SJSA1 (cell line): Measurements from ENCODE around the gene ZZZ3. TPM values are rescaled to one million over a fixed set of nuclear protein-coding genes. Genes with fewer than 3 reads are reported as not detected.
"Not testable (repeated sequence)": the region's sequence is repeated elsewhere in the genome, so short reads cannot be mapped to it uniquely, and the experiment has no call there.

ENCODE experiments used
- DNase-seq, 2 experiments: peaks; one replicate each; pipeline ENCODE4 v3.0.0-alpha.2; 2015 to 2020; ENCODE audit warnings: low spot score in 2 of 2, low read depth in 1 of 2
- H3K27ac ChIP-seq: fragments of 250-450 bp; sonication (Bioruptor Pico); 2 replicates; pipeline ENCODE4 v1.5.1; 2020; ENCODE audit warnings: mild to moderate bottlenecking, moderate library complexity
- H3K27me3 ChIP-seq: fragments of 250-450 bp; sonication (Bioruptor Pico); replicated peaks from 2 replicates; pipeline ENCODE4 v1.5.1; 2020; ENCODE audit warnings: mild to moderate bottlenecking, moderate library complexity
- H3K36me3 ChIP-seq: fragments of 250-450 bp; sonication (Bioruptor Pico); 2 replicates; pipeline ENCODE4 v1.5.1; 2020; ENCODE audit warnings: mild to moderate bottlenecking
- H3K4me1 ChIP-seq: fragments of 250-450 bp; sonication (Bioruptor Pico); replicated peaks from 2 replicates; pipeline ENCODE4 v1.6.1; 2021; ENCODE audit warnings: mild to moderate bottlenecking
- H3K4me3 ChIP-seq: fragments of 250-450 bp; sonication (Bioruptor Pico); 2 replicates; pipeline ENCODE4 v1.5.1; 2020; ENCODE audit warnings: mild to moderate bottlenecking
- H3K9me3 ChIP-seq: fragments of 250-450 bp; sonication (Bioruptor Pico); replicated peaks from 2 replicates; pipeline ENCODE4 v1.5.1; 2020; ENCODE audit warnings: mild to moderate bottlenecking
- total RNA-seq: library from RNA; depleted of rRNA; stranded (reverse); fragments of >200 nt; shearing (Covaris generic); gene quantifications from 2 replicates; pipeline ENCODE4 v1.2.3, GENCODE V29; 2014; rRNA removed

The ZZZ3 gene
- total RNA-seq, result 80.5 and 94.4 TPM in 2 replicates

GRCh38 chr1:77682460-77683159 lies at the start of gene ZZZ3:
ZZZ3 (minus strand) TSS chr1:77682658; CDS start chr1:77633354, 49,304 bp downstream.
- Histone ChIP-seq H3K27me3 (no peaks in the 10 kb centered on the region), H3K36me3 (no peaks in the 10 kb centered on the region), H3K4me3 (peak within 1 kb of the TSS; percentile 61), H3K9me3 (no peaks in the 10 kb centered on the region), H3K4me1 (peaks cover 8% of the 10 kb centered on the region), H3K27ac (peak within 1 kb of the TSS; percentile 84)
- peak; percentile 91 to 97 for DNase-seq

- Histone ChIP-seq H3K27ac (no peak overlapping the region), H3K36me3 (peaks cover 36% of the 10 kb centered on the region), H3K9me3 (no peaks in the 10 kb centered on the region), H3K4me1 (no peaks in the 10 kb centered on the region), H3K4me3 (no peak overlapping the region), H3K27me3 (no peaks in the 10 kb centered on the region)
- DNase-seq, result no peak
These were observed 49.6 kb upstream of the ZZZ3 start for GRCh38 chr1:77732090-77732489.

GRCh38 chr1:77725706-77726105 lies 43.2 kb upstream of the ZZZ3 start:
- H3K4me3 ChIP-seq, result no peak overlapping the region
- no peak overlapping the region for H3K27ac ChIP-seq
- H3K4me1 ChIP-seq, result no peaks in the 10 kb centered on the region
- DNase-seq, result no peak
- no peaks in the 10 kb centered on the region for H3K9me3 ChIP-seq
- H3K27me3 ChIP-seq, result no peaks in the 10 kb centered on the region
- peaks cover 75% of the 10 kb centered on the region for H3K36me3 ChIP-seq

GRCh38 chr1:77718181-77718580 lies 35.7 kb upstream of the ZZZ3 start:
- H3K4me3 ChIP-seq, result no peak overlapping the region
- H3K27ac ChIP-seq, result no peak overlapping the region
- no peaks in the 10 kb centered on the region for H3K27me3 ChIP-seq
- no peaks in the 10 kb centered on the region for H3K9me3 ChIP-seq
- no peak for DNase-seq
- peaks cover 67% of the 10 kb centered on the region for H3K36me3 ChIP-seq
- no peaks in the 10 kb centered on the region for H3K4me1 ChIP-seq

- no peak for DNase-seq
- no peak overlapping the region for H3K27ac ChIP-seq
- no peaks in the 10 kb centered on the region for H3K4me1 ChIP-seq
- peaks cover 67% of the 10 kb centered on the region for H3K36me3 ChIP-seq
- no peaks in the 10 kb centered on the region for H3K9me3 ChIP-seq
- H3K4me3 ChIP-seq, result no peak overlapping the region
- no peaks in the 10 kb centered on the region for H3K27me3 ChIP-seq
These were observed 33.6 kb upstream of the ZZZ3 start for GRCh38 chr1:77716065-77716464.

GRCh38 chr1:77709727-77710126 lies 27.3 kb upstream of the ZZZ3 start:
- no peak for DNase-seq
- Histone ChIP-seq H3K36me3 (peaks cover 65% of the 10 kb centered on the region), H3K4me1 (no peaks in the 10 kb centered on the region), H3K27ac (no peak overlapping the region), H3K27me3 (no peaks in the 10 kb centered on the region), H3K9me3 (no peaks in the 10 kb centered on the region), H3K4me3 (no peak overlapping the region)

GRCh38 chr1:77706321-77706720 lies 23.9 kb upstream of the ZZZ3 start:
- Histone ChIP-seq H3K4me1 (no peaks in the 10 kb centered on the region), H3K27me3 (no peaks in the 10 kb centered on the region), H3K9me3 (no peaks in the 10 kb centered on the region), H3K36me3 (peaks cover 42% of the 10 kb centered on the region), H3K4me3 (no peak overlapping the region), H3K27ac (no peak overlapping the region)
- DNase-seq, result no peak

GRCh38 chr1:77704736-77705135 lies 22.3 kb upstream of the ZZZ3 start:
- no peaks in the 10 kb centered on the region for H3K27me3 ChIP-seq
- H3K36me3 ChIP-seq, result peaks cover 32% of the 10 kb centered on the region
- no peak overlapping the region for H3K4me3 ChIP-seq
- DNase-seq, result no peak
- H3K27ac ChIP-seq, result no peak overlapping the region
- no peaks in the 10 kb centered on the region for H3K9me3 ChIP-seq
- no peaks in the 10 kb centered on the region for H3K4me1 ChIP-seq

GRCh38 chr1:77699673-77700072 lies 17.2 kb upstream of the ZZZ3 start:
- not testable (repeated sequence) for DNase-seq, H3K27ac ChIP-seq, H3K27me3 ChIP-seq, H3K9me3 ChIP-seq, H3K4me1 ChIP-seq, H3K4me3 ChIP-seq
- peaks cover 26% of the 10 kb centered on the region for H3K36me3 ChIP-seq

- H3K4me1 ChIP-seq, result no peaks in the 10 kb centered on the region
- no peak overlapping the region for H3K27ac ChIP-seq
- DNase-seq, result no peak
- no peaks in the 10 kb centered on the region for H3K27me3 ChIP-seq
- no peak overlapping the region for H3K4me3 ChIP-seq
- H3K36me3 ChIP-seq, result peaks cover 26% of the 10 kb centered on the region
- no peaks in the 10 kb centered on the region for H3K9me3 ChIP-seq
These were observed 15.0 kb upstream of the ZZZ3 start for GRCh38 chr1:77697441-77697840.

- H3K27ac ChIP-seq, result no peak overlapping the region
- H3K9me3 ChIP-seq, result no peaks in the 10 kb centered on the region
- 0 out of 2 replicates have a peak, but pooled peaks cover 2% of the 10 kb centered on the region for H3K36me3 ChIP-seq
- peaks cover 3% of the 10 kb centered on the region for H3K4me1 ChIP-seq
- no peak for DNase-seq
- no peak overlapping the region for H3K4me3 ChIP-seq
- H3K27me3 ChIP-seq, result no peaks in the 10 kb centered on the region
These were observed 6.5 kb upstream of the ZZZ3 start for GRCh38 chr1:77688939-77689338.

GRCh38 chr1:77687519-77687906 lies 5.1 kb upstream of the ZZZ3 start:
- Histone ChIP-seq H3K4me1 (peaks cover 8% of the 10 kb centered on the region), H3K36me3 (0 out of 2 replicates have a peak, but pooled peaks cover 2% of the 10 kb centered on the region), H3K9me3 (no peaks in the 10 kb centered on the region), H3K4me3 (no peak overlapping the region), H3K27ac (no peak overlapping the region), H3K27me3 (no peaks in the 10 kb centered on the region)
- no peak for DNase-seq

GRCh38 chr1:77686796-77687518 lies 4.5 kb upstream of the ZZZ3 start:
- 0 out of 2 replicates have a peak, but pooled peaks cover 2% of the 10 kb centered on the region for H3K36me3 ChIP-seq
- no peak overlapping the region for H3K4me3 ChIP-seq
- no peaks in the 10 kb centered on the region for H3K9me3 ChIP-seq
- H3K27ac ChIP-seq, result no peak overlapping the region
- DNase-seq, result no peak
- H3K27me3 ChIP-seq, result no peaks in the 10 kb centered on the region
- peaks cover 8% of the 10 kb centered on the region for H3K4me1 ChIP-seq
